ENCODE measurements around the gene STX18.
A peak's percentile ranks its signal among the peaks of the same experiment; 100 is the strongest.

DNA sequence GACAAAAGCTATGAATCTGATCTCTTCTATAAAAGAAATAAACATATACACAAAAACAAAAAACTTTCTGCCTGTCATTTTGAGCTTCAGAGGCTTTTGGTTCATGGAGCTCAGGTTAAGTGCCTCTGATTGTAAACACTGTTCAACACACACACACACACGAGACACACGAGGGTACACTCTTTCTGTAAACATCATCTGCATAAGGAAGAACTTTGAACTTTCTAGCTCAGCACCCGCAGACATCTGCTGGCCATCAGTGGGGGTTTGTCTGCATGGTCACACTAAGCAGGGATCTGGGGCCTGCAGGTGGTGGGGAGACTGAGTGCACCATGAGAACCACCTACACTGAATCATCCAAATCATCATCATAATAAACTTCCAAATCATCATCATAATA, 54.9 kb downstream of the STX18 start:
- TF ChIP-seq, protein P1, sequence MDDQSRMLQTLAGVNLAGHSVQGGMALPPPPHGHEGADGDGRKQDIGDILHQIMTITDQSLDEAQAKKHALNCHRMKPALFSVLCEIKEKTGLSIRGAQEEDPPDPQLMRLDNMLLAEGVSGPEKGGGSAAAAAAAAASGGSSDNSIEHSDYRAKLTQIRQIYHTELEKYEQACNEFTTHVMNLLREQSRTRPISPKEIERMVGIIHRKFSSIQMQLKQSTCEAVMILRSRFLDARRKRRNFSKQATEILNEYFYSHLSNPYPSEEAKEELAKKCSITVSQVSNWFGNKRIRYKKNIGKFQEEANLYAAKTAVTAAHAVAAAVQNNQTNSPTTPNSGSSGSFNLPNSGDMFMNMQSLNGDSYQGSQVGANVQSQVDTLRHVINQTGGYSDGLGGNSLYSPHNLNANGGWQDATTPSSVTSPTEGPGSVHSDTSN (CRISPR knock-in tag; IDR thresholded peaks at IDR 0.05; ENCODE audit: borderline replicate concordance) = no peak
- TF ChIP-seq, protein P2, sequence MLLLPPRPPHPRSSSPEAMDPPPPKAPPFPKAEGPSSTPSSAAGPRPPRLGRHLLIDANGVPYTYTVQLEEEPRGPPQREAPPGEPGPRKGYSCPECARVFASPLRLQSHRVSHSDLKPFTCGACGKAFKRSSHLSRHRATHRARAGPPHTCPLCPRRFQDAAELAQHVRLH (CRISPR knock-in tag; IDR thresholded peaks at IDR 0.05; ENCODE audit: borderline replicate concordance, low read depth) = 0 out of 2 replicates have a peak, but pooled peaks have one; percentile 43
- no peak for TF ChIP-seq ZNF672 (CRISPR knock-in tag; IDR thresholded peaks at IDR 0.05)
- no peak for TF ChIP-seq KAT2B (IDR thresholded peaks at IDR 0.05; ENCODE audit: borderline replicate concordance, low read depth, low read length)
- TF ChIP-seq ELF4 (CRISPR knock-in tag; IDR thresholded peaks at IDR 0.05; ENCODE audit: borderline replicate concordance) = no peak
- no peak for TF ChIP-seq ARNT (IDR thresholded peaks at IDR 0.05)
- TF ChIP-seq RAD21 (CRISPR knock-in tag; IDR thresholded peaks at IDR 0.05) = no peak
- TF ChIP-seq ARNTL (CRISPR knock-in tag; IDR thresholded peaks at IDR 0.05) = peak; percentile 91
- TF ChIP-seq, protein P3, sequence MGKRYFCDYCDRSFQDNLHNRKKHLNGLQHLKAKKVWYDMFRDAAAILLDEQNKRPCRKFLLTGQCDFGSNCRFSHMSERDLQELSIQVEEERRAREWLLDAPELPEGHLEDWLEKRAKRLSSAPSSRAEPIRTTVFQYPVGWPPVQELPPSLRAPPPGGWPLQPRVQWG (CRISPR knock-in tag; IDR thresholded peaks at IDR 0.05; ENCODE audit: borderline replicate concordance, low read depth) = no peak

All from HepG2 (cell line).